Limb (tissue), 2 donors: Measurements from ENCODE around the gene RBMS3.
A peak's percentile ranks its signal among the peaks of the same experiment; 100 is the strongest.
"Not testable (repeated sequence)": the region's sequence is repeated elsewhere in the genome, so short reads cannot be mapped to it uniquely, and the experiment has no call there.

Experiments used
- DNase-seq, 2 donors: peaks; one replicate each; pipeline ENCODE4 v3.0.0-alpha.2; 2016; ENCODE audit errors: extremely low spot score in 2 of 2

RBMS3 gene

DNA sequence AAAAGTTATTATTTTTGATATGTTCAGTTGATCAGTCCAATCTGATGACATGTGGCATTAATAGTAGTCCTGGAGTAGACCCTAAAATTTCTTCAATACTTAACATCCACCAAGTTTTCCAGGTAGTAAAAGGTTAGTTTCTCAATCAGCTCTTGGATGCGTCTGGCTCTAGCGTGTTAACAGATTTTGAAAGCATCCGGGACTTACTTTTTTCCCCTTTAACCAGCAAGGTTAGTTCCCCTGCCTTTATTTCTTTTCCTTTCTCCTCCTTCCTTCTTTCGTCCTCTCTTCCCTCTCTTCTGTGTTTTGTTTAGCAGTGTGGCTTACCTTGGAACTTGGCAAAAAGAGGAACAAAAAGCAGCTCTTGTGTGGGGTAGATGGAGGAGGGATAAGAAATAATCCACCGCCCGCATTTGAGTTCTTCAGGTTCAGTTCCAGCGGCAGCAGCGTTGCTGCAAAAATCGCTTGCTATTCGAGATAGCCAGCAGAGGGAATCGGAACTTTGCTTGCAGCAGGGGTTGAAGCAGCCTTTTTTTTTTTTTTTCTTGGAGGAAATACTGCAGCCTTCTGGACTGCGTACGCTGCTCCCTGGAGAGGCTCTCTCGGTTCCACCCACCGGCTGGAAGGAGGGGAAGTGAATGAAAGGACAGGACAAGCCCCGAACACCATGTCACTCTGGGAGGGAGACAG, at the start of gene RBMS3:
Gene RBMS3 (plus strand): TSS at position 668 of the 690 bp plus-strand sequence.
- DNase-seq: peak; percentile 87 to 95

DNA sequence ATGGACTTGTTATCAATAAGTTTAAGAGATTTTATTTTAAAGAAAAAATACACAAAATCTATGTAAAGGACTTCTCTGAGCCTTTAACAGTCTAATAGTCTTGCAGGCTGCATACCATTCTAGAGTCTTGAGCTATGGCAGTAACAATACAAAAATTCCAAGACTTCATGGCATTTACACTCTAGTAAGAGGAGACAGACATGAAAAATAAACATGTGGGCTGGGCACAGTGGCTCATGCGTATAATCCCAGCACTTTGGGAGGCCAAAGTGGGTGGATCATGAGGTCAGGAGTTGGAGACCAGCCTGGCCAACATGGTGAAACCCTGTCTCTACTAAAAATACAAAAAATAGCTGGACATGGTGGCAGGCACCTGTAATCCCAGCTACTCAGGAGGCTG, 47.7 kb upstream of the RBMS3 start:
- not testable (repeated sequence) for DNase-seq

DNA sequence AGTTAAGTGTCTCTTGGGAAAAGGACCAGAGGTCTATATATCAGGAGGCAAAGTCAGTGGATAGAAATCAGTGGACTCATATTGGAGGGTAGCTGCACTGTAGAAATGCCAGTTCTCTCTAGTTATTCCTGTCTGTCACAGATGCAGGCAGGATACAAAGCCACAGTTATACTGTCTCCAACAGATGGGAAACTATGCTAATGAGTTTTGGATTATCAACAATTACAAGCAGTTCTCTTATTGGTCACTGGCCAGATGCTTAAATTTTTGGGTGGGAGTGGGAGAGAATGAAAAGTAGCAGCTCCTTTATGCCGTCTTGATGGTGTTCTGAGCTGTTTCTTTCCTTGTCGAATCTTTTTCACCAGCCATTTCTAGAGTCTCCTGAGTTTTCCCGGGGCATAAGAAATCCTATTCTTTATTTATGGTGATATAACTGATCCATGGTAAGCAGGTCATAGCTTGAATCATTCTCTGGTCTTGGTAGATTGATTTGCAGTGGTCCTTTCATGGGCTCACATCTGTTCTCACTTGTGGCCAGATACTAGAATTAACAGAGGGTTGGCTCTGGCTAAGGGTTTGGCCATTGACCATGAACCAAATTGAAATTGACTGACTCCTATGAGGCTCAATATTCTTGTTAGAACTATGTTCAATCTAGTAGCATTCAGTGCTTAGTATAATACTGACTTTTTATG, 44.6 kb upstream of the RBMS3 start:
- DNase-seq: no peak

DNA sequence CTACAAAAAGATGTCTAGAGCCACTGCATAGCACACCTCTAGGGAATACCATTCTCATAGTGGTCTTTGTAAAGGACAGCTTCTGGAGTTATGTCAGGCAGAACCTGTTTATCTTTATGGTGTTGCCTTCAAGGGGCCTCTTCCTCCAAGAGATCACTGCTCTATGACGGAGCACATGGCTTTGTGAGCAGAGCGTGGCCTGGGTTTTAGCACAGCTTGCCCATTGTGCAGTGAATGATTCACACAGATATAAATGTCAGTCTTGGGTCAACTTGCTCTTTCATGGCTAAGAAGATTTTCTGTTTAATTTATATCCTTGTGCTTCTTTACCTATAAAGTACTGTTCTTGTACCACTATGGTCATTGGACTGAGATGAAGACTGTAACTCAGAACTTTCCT, 41.5 kb upstream of the RBMS3 start:
- DNase-seq: no peak

DNA sequence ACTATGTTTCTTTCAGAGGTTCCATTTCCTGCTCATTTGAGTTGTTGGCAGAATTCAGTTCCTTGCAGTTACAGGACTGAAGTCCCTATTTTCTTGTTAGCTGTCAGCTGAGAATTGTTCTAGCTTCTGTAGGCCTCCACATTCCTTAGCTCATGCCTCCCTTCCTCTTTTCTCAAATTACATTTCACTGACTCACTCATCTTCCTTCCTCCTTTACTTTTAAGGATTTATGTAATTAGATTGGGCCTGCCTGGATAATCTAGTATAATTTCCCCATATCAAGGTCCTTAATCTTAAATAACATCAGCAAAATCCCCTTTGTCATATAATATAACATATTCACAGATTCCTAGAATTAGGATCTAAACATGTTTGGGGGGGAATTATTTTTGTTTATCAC, 40.6 kb upstream of the RBMS3 start:
- DNase-seq: no peak

DNA sequence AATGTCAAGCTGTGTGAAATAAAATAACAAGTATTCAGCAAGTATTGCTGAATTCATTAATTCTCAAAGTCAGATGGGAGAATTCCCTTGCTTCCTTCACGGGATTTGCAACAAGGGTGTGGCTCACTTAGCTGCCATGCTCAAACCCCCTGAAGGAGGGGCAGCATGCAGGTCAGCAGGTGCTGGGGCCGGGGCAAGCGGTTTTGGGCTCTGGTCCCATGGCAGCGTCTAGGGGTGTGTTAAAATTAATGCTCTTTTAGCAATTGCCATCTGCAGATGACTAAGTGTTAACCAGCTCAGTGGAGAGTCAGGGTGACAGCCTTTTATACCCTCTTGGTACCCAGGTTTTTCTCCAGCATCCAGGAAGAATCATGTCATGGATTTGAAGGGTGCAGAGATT, 40.0 kb upstream of the RBMS3 start:
- DNase-seq: no peak

DNA sequence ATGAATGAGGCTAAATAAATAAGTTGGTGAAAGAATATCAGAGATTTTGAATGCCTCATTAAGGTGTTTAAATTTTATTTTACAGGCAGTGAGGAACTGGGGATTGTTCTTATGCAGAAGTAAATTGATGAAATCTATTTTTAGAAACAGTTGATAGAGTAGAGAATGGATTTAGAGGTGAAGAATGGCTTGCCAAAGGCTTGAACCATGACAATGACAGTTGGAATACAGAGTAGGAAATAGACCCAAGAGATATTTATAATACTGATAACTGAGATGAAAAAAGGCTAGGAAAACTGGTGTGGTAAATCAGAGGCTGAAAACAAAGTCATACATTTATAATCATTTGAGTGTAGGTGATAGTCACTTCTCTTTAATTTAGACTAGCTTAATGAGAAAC, 39.0 kb upstream of the RBMS3 start:
- no peak for DNase-seq

DNA sequence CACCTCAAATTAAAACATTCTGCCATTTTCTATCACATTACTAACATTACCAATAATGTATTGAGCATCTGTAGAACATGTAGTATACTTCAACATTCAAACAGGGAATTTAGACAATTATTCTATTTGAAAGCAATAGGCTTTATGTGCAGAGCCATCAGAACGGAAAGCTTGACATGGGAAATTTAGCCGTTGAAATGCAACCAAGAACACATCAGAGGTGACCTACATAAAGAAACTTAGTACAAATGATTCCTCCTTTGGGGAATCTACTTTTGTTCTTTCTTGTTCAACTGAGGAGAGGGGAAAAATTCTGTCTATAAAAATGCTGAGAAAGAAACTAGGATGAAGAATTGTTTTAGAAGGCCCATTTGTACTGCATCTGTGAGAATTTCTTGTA, 38.6 kb upstream of the RBMS3 start:
- no peak for DNase-seq

DNA sequence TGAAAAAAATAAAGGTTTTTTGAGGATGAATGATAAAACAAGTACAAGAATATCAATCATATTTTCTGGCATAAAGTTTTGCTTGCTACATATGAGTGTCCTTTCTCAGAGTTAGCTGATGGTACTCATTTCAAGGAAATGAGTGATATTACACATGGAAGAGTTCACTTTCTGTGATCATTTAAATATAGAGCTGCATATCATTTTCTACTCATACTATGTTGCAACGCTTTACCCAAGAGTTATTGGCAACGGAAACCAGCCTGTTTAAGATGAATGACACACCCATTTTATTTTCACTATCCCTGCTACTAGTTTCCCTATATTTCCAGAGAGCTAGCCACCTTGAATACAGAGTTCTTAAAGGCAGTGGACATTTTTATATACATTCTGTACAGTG, 35.4 kb upstream of the RBMS3 start:
- no peak for DNase-seq

DNA sequence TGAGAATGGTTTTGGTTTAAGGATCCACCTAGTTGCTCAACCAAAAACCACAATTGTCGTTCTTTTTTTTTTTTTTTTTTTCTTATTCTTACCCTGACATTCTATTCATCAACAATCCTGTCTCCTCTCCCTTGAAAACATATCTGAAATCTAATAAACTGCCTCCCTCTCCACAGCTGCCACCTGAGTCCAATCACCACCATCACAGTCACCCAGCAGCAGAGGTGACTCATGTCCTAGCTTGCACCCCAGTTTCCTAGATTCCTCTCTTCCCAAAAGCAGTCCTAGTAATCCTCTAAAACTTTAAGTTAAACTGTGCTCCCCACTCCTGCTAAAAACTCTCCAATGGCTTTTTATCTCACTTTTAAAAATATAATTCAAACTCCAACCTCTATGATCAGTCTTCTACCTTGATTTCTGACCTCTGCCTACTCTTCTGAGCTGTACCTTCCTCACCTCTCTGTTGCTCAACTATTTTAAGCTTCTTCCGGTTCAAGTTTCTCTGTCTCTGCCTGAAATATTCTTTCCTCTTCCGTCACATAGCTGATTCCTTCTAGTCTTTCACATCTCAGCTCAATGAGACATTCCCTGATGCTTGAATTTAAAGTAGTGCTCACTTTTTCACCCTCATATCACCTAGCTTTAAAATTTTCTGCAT, 33.7 kb upstream of the RBMS3 start:
- DNase-seq: no peak

DNA sequence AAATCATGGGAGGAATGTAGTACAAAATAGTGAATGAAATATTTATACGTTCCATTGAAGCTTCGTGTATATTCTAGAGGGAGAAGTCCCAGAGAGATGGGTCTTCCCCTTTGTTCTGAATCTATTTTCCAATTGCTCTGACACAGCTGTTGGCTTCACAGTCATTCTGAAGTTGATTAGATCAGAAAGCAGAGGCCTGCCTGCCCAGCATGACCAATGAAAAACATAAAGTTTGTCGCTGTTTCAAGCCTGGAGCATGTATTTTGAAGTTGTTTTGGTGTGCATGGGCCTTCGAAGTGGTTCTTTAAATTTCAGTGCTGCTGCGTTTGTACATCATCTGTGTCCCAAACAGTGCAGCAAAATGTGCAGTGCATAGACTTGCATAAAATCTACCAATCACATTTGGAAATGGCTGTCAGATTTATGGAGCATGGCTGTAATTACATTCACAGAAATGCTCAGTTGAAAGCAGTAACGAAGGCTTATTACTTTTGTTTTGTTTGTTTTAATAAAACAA, 31.0 kb upstream of the RBMS3 start:
- no peak for DNase-seq

DNA sequence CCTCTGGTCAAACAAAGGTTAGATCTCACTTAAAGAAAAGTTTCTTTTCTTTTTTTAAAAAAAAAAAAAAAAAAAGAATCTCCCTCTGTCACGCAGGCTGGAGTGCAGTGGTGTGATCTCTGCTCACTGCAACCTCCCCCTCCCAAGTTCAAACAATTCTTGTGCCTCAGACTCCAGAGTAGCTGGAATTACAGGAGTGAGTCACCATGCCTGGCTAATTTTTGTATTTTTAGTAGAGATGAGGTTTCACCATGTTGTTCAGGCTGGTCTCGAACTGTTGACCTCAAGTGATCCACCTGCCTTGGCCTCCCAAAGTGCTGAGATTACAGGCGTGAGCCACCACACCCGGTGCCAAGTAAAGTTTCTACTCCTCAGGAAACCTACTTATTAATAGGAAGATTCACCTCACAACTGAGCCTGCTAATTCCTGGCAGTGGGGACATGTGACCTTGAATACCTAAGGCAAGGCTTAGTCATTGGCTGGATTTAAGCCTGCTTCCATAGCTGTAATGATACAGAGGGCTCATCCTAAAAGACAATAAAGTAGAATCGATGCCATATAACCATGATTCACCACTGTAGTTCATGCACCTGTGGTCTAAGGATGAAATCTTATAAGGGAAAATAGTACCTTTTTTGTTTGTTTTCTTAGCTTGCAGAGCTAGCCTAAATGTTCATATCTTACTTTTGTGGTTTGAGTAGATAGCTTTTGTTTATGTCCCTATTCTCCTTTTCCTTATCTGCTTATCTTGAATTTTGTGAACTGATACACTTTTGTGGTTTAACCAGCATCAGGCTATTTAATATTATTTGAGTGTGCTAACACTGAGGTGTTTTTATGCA, 24.8 kb upstream of the RBMS3 start:
- DNase-seq: no peak

DNA sequence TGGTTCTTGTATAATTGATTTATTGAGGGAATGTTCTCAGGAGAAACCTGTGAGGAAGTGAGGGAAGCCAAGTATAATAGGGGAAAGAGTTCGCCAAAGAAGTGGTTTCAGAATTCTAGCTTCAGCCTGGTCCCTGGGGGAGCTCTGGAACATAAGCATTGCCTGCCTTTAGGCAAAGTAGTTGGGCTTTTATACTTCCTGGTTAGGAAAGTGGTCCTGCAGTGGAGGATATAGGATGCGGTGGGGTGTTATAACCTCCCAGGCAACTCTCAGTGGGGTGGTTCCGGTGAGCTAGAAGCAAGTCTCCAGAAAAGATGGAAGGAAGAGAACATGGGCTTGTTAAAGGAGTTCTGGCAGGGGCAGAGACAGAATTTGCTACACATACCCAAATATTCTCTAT, 22.7 kb upstream of the RBMS3 start:
- no peak for DNase-seq

DNA sequence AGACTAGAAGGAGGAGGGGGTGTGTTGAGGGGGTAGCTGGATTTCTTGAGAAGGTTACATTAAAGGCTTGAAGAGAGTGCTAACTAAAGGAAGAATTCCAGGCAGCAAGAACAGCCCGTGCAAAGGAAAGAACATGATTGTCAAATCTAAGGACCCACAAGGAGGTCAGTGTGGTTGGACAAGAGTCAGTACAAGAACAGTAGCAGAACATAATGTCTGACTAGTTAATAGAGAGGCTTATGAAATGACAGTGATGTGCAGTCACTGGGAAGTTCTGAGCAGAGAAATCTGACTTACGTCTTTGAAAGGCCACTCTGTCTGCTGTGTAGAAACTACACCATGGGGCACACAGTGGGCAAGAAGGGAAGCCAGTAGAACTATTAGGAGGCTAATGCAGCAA, 19.8 kb upstream of the RBMS3 start:
- DNase-seq: no peak

DNA sequence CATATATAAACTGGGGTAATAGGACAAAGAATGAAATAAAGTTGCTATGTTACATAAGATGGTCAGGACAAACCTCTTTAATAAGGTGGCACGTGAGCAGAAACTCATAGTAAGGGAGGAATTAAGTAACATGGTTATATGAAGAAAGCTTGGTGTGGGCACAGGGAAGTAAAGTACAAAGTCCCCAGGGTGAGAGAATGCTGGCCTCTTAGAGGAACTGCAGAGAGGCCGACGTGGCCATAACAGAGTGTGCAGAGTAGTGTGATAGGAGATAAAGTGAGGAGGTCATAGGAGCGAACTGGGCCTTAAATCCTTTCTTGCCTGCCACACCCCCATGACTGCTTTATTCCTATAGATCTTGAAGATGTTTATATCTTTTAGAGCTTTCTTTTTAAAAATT, 17.4 kb upstream of the RBMS3 start:
- no peak for DNase-seq

DNA sequence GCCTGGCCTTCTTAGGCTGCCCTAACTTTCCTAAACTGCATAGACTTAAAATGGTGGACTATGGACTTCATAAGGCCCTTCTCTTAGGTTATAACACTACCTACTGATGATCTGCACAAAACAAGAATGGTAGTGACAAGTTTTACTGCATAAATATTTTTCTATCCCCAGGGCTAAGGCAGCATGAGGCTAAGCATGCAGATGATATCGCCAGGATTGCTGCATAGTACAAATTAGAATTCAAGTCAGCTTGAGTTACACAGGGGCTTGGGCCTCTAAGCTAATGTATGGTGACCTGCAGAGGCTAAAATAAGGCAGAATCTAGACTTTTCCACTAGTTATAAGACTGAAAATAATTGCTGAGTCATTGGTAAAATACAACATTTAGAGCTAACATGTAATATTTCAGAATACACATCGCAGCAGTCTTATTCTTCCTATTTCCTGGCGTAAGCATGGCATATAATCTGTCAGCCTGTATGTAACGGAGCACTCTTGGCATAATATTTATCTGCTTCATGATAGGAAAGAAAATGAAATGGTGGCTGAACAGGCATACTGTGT, 15.3 kb upstream of the RBMS3 start:
- no peak for DNase-seq

DNA sequence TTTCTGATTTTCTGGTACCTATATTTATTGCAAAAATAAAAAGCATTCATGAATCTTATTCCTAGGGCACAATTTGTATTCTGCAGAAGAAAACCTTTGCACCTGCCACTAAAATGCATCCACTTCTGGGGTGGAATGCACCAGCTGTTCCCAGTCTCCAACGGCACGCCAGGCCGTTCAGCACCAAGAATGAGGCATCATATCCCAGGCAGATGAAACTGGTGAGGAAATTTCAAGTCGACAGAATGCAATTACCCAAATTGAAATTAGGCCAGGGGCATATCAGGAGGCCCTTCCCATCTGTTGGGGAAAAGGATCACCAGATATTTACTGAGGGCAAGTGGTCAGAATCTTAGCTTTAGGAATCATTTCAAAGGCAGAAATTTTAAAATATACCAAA, 13.6 kb upstream of the RBMS3 start:
- DNase-seq: peak in 1 of 2 donors; percentile 25

DNA sequence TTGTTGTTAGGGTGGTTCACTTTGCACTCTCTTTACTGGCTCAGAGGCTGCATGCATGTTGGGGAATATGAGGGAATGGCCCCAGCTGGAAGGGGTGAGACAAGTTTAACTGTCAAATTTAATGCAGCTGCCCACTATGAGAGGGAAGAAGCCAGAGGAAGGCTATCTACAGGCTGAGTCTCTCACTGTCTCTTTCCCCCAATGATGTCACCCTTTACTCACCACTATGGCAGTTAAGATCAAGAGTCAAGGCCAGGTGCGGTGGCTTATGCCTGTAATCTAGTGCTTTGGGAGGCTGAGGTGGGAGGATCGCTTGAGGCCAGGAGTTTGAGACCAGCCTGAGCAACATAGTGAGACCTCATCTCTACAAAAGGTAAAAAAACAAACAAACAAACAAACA, 12.2 kb upstream of the RBMS3 start:
- no peak for DNase-seq

DNA sequence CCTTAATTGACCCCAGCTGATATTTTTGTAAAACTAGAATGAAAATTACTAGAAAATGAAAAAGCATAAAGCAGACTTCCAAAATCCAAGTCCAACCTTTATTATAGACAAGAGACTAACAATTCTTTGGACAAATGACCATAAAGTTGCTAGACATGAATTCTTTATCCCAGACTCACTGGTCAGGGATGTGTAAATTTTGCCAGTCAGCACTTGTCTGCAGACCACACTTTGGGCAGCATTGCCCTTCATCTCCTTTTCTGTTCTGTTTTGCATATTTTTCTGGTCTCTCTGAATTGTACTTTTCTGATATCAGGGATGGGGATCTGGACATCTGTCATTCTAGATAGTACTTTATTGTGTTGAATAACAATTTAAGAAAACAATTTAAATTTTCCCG, 10.1 kb upstream of the RBMS3 start:
- DNase-seq: no peak

DNA sequence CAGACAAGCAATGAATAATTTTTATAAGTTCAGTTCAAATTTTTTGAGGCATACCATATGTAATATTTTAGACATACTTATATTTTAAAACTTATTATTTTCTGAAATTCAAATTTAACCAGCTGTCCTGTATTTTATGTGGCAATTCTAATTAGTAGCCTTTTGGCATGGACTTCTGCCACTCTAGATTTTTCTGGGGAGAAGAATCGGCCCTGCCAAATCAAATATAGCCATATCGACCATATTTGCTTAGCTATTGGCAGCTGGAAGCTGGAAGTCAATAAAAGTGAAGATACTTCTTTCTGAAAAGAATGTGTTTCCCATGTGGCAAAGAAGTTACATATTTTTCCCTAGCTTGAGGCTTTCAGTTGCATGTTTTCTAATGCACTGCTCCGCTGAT, 9.4 kb upstream of the RBMS3 start:
- DNase-seq: no peak

DNA sequence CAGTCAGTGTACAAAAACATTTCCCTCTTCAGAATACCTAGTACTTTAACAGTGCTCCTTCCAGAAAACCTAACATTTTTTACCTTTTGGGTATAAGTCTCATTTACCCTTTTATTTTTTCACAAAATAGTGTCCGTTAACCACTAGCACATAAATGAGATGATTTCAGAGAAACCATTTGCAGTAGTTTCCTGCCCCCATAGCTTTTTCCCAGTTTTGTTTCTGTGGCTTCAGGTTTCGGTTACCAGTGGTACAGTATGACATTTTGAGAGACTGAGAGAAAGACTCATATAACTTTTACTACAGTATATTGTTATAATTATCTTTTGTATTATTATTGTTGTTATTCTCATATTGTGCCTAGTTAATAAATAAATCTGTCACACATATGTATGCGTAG, 6.2 kb upstream of the RBMS3 start:
- no peak for DNase-seq
